Amniotic stem cell (primary cell): ENCODE results near the gene RSPH6A.
A peak's percentile ranks its signal among the peaks of the same experiment; 100 is the strongest.
"Not testable (repeated sequence)": the region's sequence is repeated elsewhere in the genome, so short reads cannot be mapped to it uniquely, and the experiment has no call there.

Source experiments
- DNase-seq: peaks from one replicate; lab custom pipeline; 2025; lab: John Stamatoyannopoulos, UW

RSPH6A gene

DNA sequence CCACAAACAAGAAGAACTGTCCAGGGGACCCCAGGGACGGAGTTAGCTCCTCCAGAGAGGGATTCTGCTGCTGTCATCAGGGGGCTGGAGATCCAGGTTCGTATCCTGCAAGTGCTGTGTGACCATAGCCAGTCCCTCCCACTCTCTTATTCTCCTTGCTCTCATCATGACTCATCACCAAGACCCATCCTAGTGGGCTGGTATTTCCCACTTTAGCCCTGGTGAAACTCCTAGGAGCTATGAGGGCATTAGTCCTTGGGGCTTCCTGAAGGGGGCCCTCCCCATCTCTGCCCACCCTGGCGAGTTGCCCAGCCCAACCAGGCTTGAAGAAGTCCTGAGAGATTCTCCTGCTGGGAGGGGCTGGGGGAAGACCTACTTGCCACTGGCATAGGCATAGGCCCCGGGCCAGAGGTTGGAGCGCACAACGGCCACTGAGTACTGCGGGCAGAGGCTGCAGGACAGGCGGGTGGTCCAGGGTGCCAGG, 15.0 kb downstream of the RSPH6A start:
- DNase-seq, result no peak

DNA sequence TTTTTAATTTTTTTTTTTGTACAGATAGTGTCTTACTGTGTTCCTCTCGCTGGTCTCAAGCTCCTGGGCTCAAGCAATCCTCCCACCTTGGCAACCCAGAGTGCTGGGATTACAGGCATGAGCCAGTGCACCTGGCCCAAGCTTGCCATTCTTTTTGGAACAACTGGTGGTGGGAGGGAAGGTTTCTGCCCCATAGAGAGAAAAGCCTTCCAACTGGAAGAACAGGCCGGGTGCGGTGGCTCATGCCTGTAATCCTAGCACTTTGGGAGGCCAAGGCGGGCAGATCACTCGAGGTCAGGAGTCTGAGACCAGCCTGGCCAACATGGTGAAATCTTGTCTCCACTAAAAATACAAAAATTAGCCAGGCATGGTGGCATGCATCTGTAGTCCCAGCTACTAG, 15.6 kb downstream of the RSPH6A start:
- DNase-seq, result not testable (repeated sequence)

DNA sequence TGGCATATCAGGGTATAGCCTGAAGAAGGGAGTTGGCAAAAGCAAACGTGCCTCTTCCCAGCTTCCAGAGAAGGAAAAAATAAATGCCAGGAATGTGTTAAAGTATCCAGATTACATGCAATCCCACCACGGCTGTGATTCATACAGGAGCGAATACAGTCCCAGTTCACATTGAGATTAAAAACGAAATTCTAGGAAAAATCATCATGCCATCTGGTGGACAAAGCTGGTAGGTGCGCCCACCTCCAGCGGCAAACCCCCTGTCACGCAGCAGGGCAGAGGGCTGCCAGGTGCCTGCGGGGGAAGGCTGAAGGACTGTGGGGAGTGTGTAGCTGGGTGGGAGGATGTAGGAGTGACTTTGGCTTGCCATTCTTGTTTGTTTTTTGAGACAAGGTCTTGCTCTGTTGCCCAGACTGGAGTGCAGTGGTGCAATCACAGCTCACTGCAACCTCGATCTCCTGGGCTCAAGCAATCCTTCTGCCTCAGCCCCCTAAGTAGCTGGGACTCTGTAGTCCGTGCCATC, 16.1 kb downstream of the RSPH6A start:
- peak; percentile 70 for DNase-seq

DNA sequence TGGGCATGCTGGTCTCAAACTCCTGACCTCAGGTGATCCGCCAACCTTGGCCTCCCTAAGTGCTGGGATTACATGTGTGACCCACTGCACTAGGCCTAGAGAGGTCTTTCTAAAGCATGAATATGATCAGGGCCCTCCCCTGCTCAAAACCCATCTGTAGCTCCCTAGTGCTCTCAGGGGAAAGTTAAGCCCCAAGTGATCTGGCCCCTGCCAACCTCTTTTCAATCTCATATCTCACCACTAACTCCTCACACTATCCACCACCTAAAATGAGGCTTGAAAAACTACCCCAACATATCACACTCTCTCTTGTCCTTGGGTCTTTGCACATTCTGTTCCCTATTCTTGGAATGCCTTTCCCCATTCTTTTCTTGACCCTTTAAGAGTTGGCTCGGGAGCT, 20.5 kb downstream of the RSPH6A start:
- DNase-seq, result no peak

DNA sequence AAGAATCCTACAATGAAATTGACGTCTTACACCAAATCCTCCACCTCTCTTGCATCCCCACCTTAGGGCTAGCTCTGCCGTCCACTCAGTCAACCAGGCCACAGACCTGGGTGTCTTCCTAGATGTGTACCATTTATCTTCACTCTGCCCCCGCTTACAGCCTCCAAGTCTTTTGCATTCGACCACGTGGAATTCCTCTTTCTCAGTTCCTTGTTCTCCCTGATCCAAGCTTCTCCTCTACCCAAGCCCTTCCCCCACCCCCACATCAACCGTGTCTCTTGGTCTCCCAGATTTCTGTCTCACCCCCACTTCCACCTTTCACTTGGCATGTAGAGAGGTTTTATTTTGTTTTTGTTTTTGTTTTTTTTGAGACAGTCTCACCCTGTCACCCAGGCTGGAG, 21.2 kb downstream of the RSPH6A start:
- no peak for DNase-seq

DNA sequence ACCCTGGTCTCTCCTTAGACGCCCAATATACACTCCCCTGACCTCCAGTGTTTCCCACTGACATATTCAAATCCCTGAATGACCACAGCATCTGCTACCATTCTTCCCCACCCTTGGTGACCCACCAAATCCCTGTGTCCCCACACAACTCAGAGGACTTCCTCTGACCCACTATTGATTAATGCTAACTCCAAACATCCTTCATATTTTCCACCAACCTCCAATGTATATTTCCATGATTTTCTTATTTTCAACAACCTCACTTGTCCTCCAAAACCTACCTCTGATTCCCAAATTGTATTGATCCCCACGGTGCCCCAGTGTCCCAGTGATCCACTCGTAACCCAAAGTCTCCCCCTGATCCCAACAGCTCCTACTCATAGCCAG, 21.9 kb downstream of the RSPH6A start:
- DNase-seq, result no peak

DNA sequence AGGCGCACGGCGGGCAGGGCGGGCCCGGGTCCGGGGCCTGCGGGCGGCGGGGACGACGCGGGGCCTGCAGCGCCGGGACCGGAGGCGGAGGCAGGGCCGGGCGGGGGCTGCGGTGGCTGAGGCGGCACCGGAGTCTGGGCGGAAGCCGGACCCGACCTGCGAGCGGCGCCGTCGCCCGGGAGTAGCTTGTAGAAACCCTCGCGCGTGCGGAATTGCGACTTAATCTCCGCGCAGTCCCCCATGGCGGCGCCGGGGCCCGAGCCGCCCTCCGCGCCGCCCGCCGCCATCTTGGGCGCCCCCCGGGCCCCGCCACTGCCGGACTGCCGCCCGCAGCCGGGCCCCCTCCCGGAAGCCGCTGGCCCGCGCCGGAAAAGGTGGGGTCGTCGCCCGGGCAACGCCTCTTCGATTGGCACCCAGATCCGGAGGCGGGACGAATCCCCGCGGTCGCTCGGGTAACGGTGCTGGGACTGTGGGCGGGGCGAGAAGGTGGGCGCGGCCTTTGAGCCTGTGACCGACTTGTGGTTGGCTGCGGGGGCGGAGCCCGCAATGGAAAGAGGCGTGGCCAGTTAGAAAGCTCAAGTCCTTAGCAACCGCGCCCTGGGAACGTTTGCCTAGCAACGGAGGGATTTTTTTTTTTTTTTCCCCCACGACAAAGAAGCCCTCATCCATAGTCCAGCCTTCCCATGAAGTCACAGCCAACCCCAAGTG, 22.5 kb downstream of the RSPH6A start, which contains the start of gene DMWD:
Gene DMWD (minus strand): TSS at position 376 of the 708 bp plus-strand sequence. CDS start 89 bp downstream, at position 287.
- DNase-seq, result peak; percentile 97

DNA sequence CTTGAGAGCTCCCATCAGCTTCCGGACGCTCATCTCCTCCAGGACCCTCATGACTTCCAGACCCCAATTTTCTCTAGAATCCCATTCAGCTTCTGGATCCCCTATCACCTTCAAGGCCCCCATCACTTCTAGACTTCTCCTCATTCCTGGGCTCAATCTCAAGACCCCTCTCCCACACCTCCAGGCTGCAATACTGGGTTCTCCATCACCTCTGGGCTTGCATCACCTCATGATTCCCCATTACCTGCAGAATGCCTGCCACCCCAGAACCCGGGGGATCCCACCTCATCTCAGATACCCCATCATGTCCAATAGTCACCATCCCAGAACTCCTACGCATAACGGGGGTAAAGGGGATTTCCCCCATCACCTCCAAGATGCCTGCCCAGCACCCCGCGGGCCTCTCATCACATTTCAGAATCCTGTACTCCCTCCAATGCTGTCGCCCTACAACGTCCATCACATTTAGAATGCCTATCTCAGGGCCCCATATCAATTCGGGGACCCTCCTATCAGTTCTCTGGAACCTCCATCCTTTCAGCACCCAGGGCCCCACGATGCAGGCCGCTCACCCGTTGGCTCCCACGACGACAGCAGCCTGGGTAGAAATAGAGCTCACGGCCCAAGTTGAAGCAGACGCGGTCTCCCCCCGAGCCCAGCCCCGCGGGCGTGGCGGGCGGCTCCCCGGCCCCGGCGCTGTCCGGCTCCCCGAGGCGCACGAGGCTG, 23.2 kb downstream of the RSPH6A start:
- DNase-seq, result no peak

DNA sequence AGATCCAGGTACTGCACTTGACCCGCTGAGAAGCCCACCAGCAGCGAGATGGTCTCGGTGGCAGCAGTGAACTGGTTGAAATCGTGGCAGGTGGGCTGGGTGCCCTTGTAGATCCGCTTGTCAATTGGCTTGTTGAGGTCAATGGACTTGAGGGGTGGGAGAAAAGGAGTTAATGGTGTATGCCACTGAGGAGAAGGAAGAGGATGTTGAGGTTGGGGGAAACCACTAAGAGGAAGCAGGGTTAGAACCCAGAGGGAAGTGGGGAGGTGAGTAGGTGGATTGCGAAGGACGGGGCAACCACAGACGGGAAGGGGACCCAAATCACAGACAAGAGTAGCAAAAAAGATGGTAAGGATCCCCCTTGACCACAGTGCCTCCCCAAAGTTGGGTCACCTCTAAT, 24.2 kb downstream of the RSPH6A start:
- no peak for DNase-seq

DNA sequence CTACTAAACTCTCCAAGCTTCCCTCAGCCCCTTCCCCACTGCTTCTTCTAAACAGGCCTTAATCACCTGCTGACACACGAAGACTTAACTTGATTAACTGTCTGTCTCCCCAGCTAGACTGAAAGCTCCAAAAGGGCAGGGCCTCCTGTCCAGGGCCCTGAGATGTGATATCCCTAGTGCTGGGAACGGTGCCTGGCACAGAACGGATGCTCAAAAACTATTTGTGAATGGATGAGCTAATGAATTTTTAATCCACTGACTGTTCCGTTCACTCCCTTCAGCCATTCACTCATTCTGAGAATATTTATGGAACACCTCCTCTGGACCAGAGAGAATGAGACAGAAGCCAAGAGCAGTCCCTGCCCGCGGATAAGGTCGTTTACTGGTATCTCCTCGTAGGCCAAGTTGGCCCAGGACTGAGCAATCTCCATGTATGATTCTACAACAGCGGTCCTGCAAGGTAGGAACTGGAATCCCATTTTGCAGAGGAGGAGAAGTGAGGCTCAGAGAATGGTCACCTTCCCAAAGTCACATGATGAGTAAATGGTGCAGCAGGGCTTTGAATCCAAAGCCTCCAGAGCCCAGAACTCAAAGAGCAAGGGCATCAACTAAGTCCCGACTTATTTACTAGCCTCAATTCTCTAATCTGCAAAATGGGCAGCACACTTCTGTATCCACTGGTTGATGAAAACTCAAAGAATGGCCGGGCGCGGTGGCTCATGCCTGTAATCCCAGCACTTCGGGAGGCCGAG, 25.9 kb downstream of the RSPH6A start:
- DNase-seq, result no peak

DNA sequence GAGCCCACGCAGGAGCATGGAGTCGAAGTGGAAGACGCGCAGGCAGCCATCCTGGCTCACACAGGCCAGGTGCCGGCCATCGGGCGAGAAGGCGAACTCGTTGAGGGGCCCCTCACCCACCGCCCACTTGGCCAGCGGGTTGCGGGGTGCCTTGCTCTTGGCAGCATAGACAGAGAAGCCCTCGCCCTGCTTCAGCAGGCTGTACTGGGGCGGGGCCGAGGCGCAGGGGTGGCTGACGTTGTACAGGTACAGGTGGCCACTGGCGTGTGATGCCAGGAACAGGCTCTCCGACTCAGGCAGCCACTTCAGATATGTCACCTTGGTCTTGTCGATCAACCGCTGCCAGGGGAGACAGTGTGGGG, 28.6 kb downstream of the RSPH6A start:
- no peak for DNase-seq

DNA sequence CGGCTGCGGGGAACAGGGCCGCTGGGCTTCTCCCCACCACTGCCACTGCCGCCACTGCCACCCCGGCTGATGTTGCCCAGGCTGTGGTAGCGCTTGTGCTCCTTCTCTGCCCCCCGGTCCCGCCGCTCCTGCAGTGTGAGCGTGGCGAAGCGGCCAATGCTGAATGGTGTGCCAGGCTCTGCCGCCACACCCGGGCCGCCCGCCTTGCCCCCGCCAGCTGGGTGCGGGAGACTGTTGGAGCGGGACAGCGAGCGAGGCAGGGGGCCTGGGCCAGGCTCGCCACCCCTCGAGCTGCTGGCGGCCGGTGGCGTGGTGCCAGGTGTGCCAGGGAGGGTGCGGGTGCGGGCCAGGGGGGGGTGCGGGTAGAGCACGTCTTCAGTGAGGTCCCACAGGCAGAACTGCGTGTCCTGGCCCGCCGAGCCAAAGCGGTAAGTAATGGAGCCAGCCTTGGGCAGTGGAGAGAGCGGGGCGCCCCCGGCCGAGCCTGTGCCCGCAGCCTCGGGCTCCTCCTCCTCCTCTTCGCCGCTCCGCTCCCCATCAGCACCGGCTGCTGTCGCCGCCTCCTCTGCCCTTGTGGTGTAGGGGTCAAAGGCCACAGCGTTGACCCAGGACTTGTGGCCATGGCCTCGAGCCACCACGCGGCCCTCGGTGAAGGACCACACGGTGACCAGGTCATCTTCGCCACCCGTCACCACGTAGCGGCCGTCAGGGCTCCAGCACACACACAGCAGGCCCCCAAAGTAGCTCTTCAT, 29.2 kb downstream of the RSPH6A start:
- DNase-seq, result no peak

DNA sequence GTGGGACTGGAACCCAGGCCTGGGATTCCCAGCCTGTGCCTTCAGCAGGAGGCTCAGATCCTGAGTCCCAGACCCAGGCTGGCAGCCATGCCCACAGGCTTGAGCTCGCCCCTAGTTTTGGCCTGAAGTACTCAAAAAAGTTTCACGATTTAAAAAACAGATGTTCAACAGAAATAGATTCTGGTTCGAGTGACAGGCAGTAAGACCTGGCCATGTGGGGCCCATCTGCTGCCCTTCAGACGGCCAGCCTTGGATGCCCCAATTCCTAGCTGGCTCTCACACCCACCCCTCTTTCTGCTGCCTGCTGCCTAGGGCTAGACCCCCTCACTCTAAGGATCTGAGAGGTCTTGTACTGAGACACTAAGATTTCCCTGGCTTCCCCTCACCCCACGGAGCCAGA, 30.0 kb downstream of the RSPH6A start:
- no peak for DNase-seq

DNA sequence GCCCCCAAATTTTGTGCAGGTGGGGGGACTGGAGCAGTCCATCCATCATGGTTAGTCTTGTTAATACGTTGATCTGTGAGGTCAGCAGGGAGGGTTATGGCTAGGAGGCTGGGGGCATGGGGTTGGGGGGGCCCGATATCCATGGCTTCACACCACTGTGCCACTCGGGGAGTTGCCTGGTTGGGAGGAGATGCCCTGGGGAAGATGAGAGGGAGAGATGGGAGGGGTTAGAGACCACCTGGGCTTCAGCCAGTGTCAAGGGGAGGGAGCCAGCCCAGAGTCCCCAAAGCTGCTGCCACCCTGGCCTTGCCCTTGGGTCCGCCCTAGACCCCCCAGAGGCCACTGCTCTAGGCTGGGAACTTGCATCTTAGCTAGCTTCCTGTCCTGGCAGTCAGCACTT, 31.0 kb downstream of the RSPH6A start:
- no peak for DNase-seq

DNA sequence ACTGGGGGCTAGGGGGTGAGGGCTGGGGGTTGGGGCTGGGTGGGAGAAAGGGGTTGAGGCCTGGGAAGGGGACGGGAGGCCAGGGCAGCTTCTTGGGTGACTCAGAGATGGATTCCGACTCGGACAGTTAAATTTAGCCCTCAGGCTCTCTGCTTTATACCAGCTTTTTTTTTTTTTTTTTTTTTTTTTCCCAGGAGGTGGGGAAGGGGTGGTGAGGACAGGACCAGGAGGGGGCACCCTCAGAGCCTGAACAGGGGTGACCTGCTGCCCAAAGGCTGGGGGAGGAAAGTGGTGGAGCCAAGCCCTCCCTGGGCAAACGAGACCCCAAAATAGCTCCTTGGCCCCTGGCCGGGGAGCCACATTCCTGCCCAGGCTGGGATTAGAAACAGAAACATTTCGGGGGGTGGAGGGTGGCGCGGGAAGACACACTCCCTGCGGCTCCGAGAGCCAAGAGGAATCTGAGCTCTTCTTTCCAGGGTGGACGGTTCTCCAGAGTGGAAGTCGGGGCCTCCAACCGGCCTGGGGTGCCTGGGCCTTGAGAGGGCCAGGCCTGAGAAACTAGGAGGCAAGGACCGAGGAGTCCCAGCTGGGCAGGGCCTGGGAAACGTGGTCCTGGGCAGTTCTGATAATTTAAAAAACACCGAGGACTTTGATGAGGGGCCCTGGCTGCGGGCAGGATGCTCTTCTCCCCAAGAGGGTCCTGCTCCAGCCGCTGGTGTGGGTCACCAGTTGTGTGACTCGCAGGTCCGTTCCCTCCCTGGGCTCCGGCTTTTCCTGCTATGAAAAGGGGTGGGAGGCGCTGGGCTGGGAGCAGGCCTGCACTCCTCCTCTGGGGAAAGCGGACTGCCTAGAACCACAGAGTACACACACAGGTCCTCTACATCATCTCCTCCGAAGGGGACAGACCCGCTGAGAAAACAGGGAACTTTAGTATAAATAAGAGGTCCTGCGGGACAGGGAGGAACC, 32.0 kb downstream of the RSPH6A start:
- peak; percentile 81 for DNase-seq

DNA sequence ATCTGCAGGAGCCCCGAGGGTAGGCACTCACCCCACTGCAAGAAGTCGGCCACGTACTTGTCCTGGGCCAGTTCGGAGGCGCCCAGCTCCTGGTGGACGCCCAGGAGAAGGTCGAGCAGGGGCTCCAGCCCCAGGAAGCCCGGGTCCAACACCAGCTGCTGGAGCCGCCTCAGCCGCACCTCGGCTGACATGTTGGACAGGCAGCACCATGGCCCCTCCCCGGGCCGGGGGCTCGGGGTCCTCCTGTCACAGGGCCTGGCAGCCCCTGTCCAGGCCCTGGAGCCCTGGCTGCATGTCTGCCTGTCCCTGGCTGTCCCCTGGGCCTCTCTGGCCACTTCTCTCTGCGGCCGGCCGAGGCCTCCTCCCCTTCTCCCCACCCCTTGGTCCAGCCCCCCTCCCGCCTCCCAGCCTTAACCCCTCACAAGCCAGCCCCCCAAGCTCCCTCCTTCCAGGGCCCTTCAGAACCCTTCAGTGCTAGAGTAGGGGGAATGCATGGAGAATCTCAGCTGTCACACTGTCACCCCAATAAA, 32.9 kb downstream of the RSPH6A start, which contains the start of gene DMPK:
Gene DMPK (minus strand): TSS at position 329 of the 530 bp plus-strand sequence. CDS start 138 bp downstream, at position 191.
- no peak for DNase-seq

DNA sequence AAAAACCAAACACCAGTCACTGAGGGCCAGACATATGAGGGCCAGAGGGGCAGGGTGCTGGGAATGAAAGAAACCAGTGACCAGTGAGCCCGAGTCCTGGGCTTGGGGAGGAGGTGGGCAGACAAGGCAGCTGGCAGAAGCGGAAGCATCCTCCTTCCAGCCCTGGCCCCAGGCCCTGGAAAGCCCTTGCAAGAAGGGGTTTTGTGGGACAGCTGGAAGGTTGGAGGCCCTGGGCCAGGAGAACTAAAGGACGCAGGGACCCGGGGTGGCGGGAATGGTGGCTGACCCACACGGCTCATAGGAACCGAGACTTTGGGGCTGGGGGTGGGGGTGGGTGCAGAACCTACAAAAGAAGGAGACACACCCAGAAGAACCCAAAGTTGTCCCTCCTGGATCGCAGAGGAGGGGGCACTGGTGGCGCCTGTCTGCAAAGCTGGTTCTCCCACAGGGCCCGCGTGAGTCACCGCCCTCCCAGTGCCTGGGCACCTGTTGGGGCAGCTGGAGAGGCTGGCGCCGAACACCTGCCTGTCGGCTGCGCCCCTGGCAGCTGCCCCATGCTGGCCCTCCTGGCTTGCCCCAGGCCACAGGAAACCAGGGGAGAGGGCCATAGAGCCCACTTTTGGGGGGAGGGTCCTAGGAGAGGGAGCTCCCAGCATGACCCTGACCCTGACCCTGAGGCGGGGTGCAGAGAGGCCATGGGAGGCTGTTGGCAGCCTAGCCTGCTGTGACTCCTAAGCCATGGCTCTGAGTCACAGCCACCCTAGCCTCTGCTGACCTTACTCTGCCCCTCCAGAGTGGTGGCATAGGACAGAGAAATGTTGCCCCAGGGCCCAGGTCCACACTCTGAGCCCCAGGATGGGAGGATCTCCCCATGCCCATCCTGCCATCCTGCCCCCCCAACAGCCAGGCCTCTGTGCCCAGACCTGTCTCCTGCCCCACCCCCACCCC, 33.6 kb downstream of the RSPH6A start:
- DNase-seq, result no peak

DNA sequence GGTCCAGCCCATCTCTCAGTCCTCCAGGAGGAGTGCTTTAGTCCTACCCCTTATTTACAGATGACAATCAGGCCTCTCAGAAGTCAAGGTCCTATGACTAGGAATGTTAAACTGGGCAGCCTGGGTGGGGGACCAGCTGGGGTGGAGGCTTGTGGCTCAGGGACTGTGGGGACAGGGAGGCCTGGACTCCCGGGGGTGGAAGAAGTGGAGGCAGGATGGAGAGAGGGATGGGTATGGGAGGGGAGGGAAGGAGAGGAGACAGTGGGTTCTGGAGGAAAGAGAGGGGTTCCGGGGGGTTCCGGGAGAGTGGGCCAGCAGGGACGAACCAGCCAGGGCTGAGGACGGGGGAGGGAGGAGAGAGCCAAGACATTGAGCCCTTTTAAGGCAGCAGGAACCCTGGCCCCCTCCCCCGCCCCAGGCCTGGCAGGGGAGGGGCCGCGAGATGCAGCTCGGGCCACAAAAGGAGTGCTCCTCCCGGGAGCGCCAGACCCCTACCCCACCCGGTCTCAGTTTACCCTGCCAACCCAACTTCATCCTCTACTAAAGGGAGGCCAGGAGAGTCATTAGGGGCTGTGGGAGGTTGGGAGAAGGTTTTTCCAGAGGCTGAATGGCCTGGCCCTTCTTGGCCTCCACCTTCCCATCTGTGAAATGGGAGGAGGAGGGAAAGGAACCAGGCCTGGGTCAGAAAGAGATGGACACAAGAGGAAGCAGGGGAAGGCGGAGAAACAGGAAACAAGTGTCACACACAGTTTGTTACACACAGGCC, 34.5 kb downstream of the RSPH6A start:
- no peak for DNase-seq

DNA sequence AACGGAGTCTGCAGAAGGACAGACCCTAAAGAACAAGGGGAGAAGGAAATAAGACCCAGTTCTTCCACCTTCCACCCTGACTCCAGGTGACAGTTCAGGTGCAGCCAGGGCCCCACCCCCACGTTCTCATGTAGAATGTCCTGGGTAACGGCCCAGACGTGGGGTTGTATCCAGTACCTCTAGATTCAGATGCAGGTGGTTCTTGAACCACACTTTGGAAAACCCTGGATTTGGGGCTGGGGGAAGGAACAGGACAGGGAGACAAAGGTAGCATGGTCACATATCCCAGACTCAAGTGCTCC, 35.0 kb downstream of the RSPH6A start:
- no peak for DNase-seq
